Measurements from ENCODE around the gene TMEM263. TPM values are rescaled to one million over a fixed set of nuclear protein-coding genes. Genes with fewer than 3 reads are reported as not detected.

Gene TMEM263
- total RNA-seq, 2 donors from 2014 or later: 46.4 to 59.7 TPM

- H3K4me3 ChIP-seq: no peak overlapping the region
- H3K27me3 ChIP-seq: no peaks in the 10 kb centered on the region
- peaks cover 0 to 49% of the 10 kb centered on the region in 2 donors for H3K4me1 ChIP-seq
- H3K27ac ChIP-seq: no peak overlapping the region
- H3K9me3 ChIP-seq: no peaks in the 10 kb centered on the region
- H3K36me3 ChIP-seq: peaks cover 5% of the 10 kb centered on the region
- no peak for DNase-seq (ENCODE audit: low spot score)
- TF ChIP-seq CTCF (IDR thresholded peaks at IDR 0.05): no peak
These were observed 26.5 kb downstream of the TMEM263 start for GRCh38 chr12:106982229-106982628.

- no peaks in the 10 kb centered on the region for H3K27me3 ChIP-seq
- H3K4me3 ChIP-seq: no peak overlapping the region
- peaks cover 0 to 30% of the 10 kb centered on the region in 2 donors for H3K4me1 ChIP-seq
- peaks cover 5% of the 10 kb centered on the region for H3K36me3 ChIP-seq
- no peak overlapping the region for H3K27ac ChIP-seq
- TF ChIP-seq CTCF (IDR thresholded peaks at IDR 0.05): no peak
- no peak for DNase-seq (ENCODE audit: low spot score)
- no peaks in the 10 kb centered on the region for H3K9me3 ChIP-seq
These were observed 29.0 kb downstream of the TMEM263 start for GRCh38 chr12:106984588-106985137.

GRCh38 chr12:106985479-106985878 lies 29.8 kb downstream of the TMEM263 start:
- Histone ChIP-seq H3K27ac (peak overlapping the region in 1 of 2 donors; percentile 95), H3K36me3 (peaks cover 5% of the 10 kb centered on the region), H3K27me3 (no peaks in the 10 kb centered on the region), H3K4me1 (peaks cover 0 to 30% of the 10 kb centered on the region in 2 donors), H3K4me3 (peak overlapping the region; percentile 66 to 67), H3K9me3 (no peaks in the 10 kb centered on the region)
- TF ChIP-seq CTCF (IDR thresholded peaks at IDR 0.05): no peak
- DNase-seq (ENCODE audit: low spot score): no peak

GRCh38 chr12:106986135-106986534 lies 30.4 kb downstream of the TMEM263 start:
- Histone ChIP-seq H3K4me1 (peaks cover 0 to 26% of the 10 kb centered on the region in 2 donors), H3K9me3 (no peaks in the 10 kb centered on the region), H3K27me3 (no peaks in the 10 kb centered on the region), H3K36me3 (peaks cover 5% of the 10 kb centered on the region), H3K4me3 (peak overlapping the region; percentile 66 to 67), H3K27ac (peak overlapping the region; percentile 89 to 95)
- no peak for DNase-seq (ENCODE audit: low spot score)
- TF ChIP-seq CTCF (IDR thresholded peaks at IDR 0.05): no peak

GRCh38 chr12:106986625-106987389 lies 31.1 kb downstream of the TMEM263 start, which contains the start of gene MTERF2:
Gene MTERF2 (minus strand): TSS chr12:106987146. CDS start chr12:106978714, 8,432 bp downstream.
- Histone ChIP-seq H3K4me1 (peaks cover 0 to 19% of the 10 kb centered on the region in 2 donors), H3K4me3 (peak within 1 kb of the TSS; percentile 66 to 67), H3K9me3 (no peaks in the 10 kb centered on the region), H3K27me3 (no peaks in the 10 kb centered on the region), H3K36me3 (peaks cover 5% of the 10 kb centered on the region), H3K27ac (peak within 1 kb of the TSS; percentile 89 to 95)
- DNase-seq (ENCODE audit: low spot score): peak; percentile 97
- TF ChIP-seq CTCF (IDR thresholded peaks at IDR 0.05): peak in 1 of 2 donors; percentile 17
